ENCODE results near the gene COX6A2. TPM values are rescaled to one million over a fixed set of nuclear protein-coding genes. Genes with fewer than 3 reads are reported as not detected.
"Not testable (repeated sequence)": the region's sequence is repeated elsewhere in the genome, so short reads cannot be mapped to it uniquely, and the experiment has no call there.

Gene COX6A2
- total RNA-seq, 3 donors from 2014 or later, result not detected

DNA sequence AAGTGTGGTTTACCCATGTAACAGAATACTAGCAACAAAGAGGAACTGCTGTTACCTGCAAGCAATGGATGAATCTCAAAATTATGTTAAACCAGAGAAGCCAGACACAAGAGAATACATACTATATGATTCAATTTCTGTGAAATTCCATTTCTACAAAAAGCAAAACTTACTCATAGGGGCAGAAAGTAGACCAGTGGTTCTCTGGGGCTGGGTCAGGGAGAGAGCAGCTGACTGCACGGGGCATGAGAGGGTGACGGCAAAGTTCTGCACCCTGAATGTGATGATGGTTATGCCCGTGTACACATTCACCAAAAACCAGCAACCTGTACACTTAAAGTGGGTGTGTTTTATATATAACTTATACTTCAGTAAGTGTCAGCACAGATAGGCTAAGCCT lies 11.4 kb upstream of the COX6A2 start:
- no peak overlapping the region for H3K4me3 ChIP-seq
- intact Hi-C loops (cut with DNase I; ENCODE audit: low total_unique reads), result no loop called here
- H3K4me1 ChIP-seq, result no peaks in the 10 kb centered on the region
- H3K27ac ChIP-seq, result no peak overlapping the region
- H3K9me3 ChIP-seq, result no peaks in the 10 kb centered on the region
- TF ChIP-seq POLR2A (IDR thresholded peaks at IDR 0.05) (no peak), POLR2AphosphoS5 (IDR thresholded peaks at IDR 0.05) (no peak), CTCF (IDR thresholded peaks at IDR 0.05) (no peak)
- no peaks in the 10 kb centered on the region for H3K36me3 ChIP-seq
- DNase-seq (ENCODE audit: low spot score in 2 of 2), result no peak
- no peaks in the 10 kb centered on the region for H3K27me3 ChIP-seq

DNA sequence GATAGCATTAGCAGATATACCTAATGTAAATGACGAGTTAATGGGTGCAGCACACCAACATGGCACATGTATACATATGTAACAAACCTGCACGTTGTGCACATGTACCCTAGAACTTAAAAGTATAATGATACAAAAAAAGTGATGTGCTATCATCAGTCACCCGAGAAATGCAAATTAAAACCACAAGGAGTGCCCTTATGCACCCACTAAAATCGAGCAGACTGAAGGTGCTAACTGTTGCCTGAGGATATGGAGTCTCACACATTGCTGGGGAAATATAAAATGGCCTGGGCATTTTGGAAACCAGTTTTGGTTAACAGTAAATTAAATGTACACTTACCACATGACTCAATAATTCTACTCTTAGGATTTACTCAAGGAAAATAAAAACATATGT lies 10.9 kb upstream of the COX6A2 start:
- H3K4me3 ChIP-seq; H3K9me3 ChIP-seq; DNase-seq (ENCODE audit: low spot score in 2 of 2); H3K27ac ChIP-seq; intact Hi-C loops (cut with DNase I; ENCODE audit: low total_unique reads); H3K4me1 ChIP-seq; H3K36me3 ChIP-seq; H3K27me3 ChIP-seq: not testable (repeated sequence)

- Histone ChIP-seq H3K27ac (no peak overlapping the region), H3K27me3 (no peaks in the 10 kb centered on the region), H3K9me3 (no peaks in the 10 kb centered on the region), H3K4me1 (no peaks in the 10 kb centered on the region), H3K4me3 (no peak overlapping the region), H3K36me3 (no peaks in the 10 kb centered on the region)
- no peak for DNase-seq (ENCODE audit: low spot score in 2 of 2)
- intact Hi-C loops (cut with DNase I; ENCODE audit: low total_unique reads), result no loop called here
- TF ChIP-seq POLR2AphosphoS5 (IDR thresholded peaks at IDR 0.05) (no peak), CTCF (IDR thresholded peaks at IDR 0.05) (no peak), POLR2A (IDR thresholded peaks at IDR 0.05) (no peak)
Observed at GRCh38 chr16:31438414-31438813, 10.3 kb upstream of the COX6A2 start.

GRCh38 chr16:31436221-31437045 lies 8.3 kb upstream of the COX6A2 start:
- H3K4me3 ChIP-seq, result no peak overlapping the region
- H3K36me3 ChIP-seq, result no peaks in the 10 kb centered on the region
- intact Hi-C loops (cut with DNase I; ENCODE audit: low total_unique reads), result no loop called here
- H3K27ac ChIP-seq, result no peak overlapping the region
- H3K27me3 ChIP-seq, result no peaks in the 10 kb centered on the region
- no peak for DNase-seq (ENCODE audit: low spot score in 2 of 2)
- TF ChIP-seq CTCF (IDR thresholded peaks at IDR 0.05) (no peak), POLR2A (IDR thresholded peaks at IDR 0.05) (no peak), POLR2AphosphoS5 (IDR thresholded peaks at IDR 0.05) (no peak)
- no peaks in the 10 kb centered on the region for H3K9me3 ChIP-seq
- H3K4me1 ChIP-seq, result no peaks in the 10 kb centered on the region

GRCh38 chr16:31435341-31436220 lies 7.4 kb upstream of the COX6A2 start:
- Histone ChIP-seq H3K27me3 (no peaks in the 10 kb centered on the region), H3K27ac (no peak overlapping the region), H3K36me3 (no peaks in the 10 kb centered on the region), H3K4me3 (no peak overlapping the region), H3K4me1 (no peaks in the 10 kb centered on the region), H3K9me3 (no peaks in the 10 kb centered on the region)
- TF ChIP-seq POLR2AphosphoS5 (IDR thresholded peaks at IDR 0.05) (no peak), POLR2A (IDR thresholded peaks at IDR 0.05) (no peak), CTCF (IDR thresholded peaks at IDR 0.05) (no peak)
- intact Hi-C loops (cut with DNase I; ENCODE audit: low total_unique reads), result no loop called here
- DNase-seq (ENCODE audit: low spot score in 2 of 2), result no peak

Measured in breast epithelium (tissue), 4 donors.